ENCODE results near the gene ABCA2.

GRCh38 chr9:137034039-137034708 is 6.1 kb upstream of the ABCA2 start:
- TF ChIP-seq CTCF (IDR thresholded peaks at IDR 0.05) (no peak), EZH2phosphoT487 (IDR thresholded peaks at IDR 0.05) (no peak)
